Chondrocyte (in vitro differentiated cells): ENCODE data around the gene AK2. TPM values are rescaled to one million over a fixed set of nuclear protein-coding genes. Genes with fewer than 3 reads are reported as not detected.
"Not testable (repeated sequence)": the region's sequence is repeated elsewhere in the genome, so short reads cannot be mapped to it uniquely, and the experiment has no call there.

Source experiments
- DNase-seq: peaks from one replicate; pipeline ENCODE4 v3.0.0; 2021; ENCODE audit warnings: mixed read lengths, low spot score
- H3K27ac Mint-ChIP-seq: one replicate; pipeline ENCODE4 v1.8.0; 2021; ENCODE audit warnings: mild to moderate bottlenecking, moderate library complexity, mixed read lengths; ENCODE audit not compliant: unreplicated experiment
- H3K27me3 Mint-ChIP-seq: 2 replicates; pipeline ENCODE4 v1.8.0; 2021; ENCODE audit warnings: low read depth, mixed read lengths
- H3K36me3 Mint-ChIP-seq: 2 replicates; pipeline ENCODE4 v1.8.0; 2021; ENCODE audit warnings: low read depth, mixed read lengths
- H3K4me1 Mint-ChIP-seq: 2 replicates; pipeline ENCODE4 v1.8.0; 2021; ENCODE audit warnings: low read depth, mild to moderate bottlenecking, mixed read lengths
- H3K4me3 Mint-ChIP-seq: one replicate; pipeline ENCODE4 v1.8.0; 2021; ENCODE audit warnings: mild to moderate bottlenecking, moderate library complexity, mixed read lengths; ENCODE audit not compliant: unreplicated experiment
- H3K9me3 Mint-ChIP-seq: 2 replicates; pipeline ENCODE4 v1.8.0; 2021; ENCODE audit warnings: low read depth, mixed read lengths
- CTCF ChIP-seq: fragments of 200-600 bp; sonication (generic); IDR thresholded peaks from 2 replicates; pipeline ENCODE4 v1.5.0; 2021; ENCODE audit warnings: antibody characterized with exemption, mild to moderate bottlenecking, moderate library complexity
- total RNA-seq: library from RNA; stranded (reverse); gene quantifications from 3 replicates; pipeline ENCODE4 v1.2.1, GENCODE V29; 2021

The AK2 gene
- total RNA-seq, 1 donor from 2014 or later, result 94.9 TPM

GRCh38 chr1:33072707-33073106 lies 36.0 kb upstream of the AK2 start:
- DNase-seq, result no peak
- H3K4me3 Mint-ChIP-seq, result no peak overlapping the region

GRCh38 chr1:33070628-33071027 lies 33.9 kb upstream of the AK2 start:
- Mint-ChIP-seq H3K4me3 (no peak overlapping the region), H3K4me1 (peaks cover 10% of the 10 kb centered on the region), H3K27ac (no peak overlapping the region), H3K36me3 (no peaks in the 10 kb centered on the region), H3K9me3 (peaks cover 19% of the 10 kb centered on the region), H3K27me3 (no peaks in the 10 kb centered on the region)
- no peak for TF ChIP-seq CTCF
- no peak for DNase-seq

More at GRCh38 chr1:33072707-33073106, 36.0 kb upstream of the AK2 start:
- Mint-ChIP-seq H3K27ac (no peak overlapping the region), H3K36me3 (no peaks in the 10 kb centered on the region), H3K4me1 (peaks cover 7% of the 10 kb centered on the region), H3K9me3 (peaks cover under 1% of the 10 kb centered on the region), H3K27me3 (no peaks in the 10 kb centered on the region)
- no peak for TF ChIP-seq CTCF

GRCh38 chr1:33068108-33068507 lies 31.4 kb upstream of the AK2 start:
- H3K4me1 Mint-ChIP-seq, H3K36me3 Mint-ChIP-seq, H3K4me3 Mint-ChIP-seq, H3K27me3 Mint-ChIP-seq, DNase-seq, H3K27ac Mint-ChIP-seq: not testable (repeated sequence)
- peaks cover 42% of the 10 kb centered on the region for H3K9me3 Mint-ChIP-seq

GRCh38 chr1:33066477-33066876 lies 29.8 kb upstream of the AK2 start:
- not testable (repeated sequence) for H3K27ac Mint-ChIP-seq, H3K4me3 Mint-ChIP-seq, DNase-seq, H3K27me3 Mint-ChIP-seq
- Mint-ChIP-seq H3K4me1 (peaks cover 15% of the 10 kb centered on the region), H3K9me3 (peaks cover 51% of the 10 kb centered on the region), H3K36me3 (peaks cover 16% of the 10 kb centered on the region)

- no peak for TF ChIP-seq CTCF
- DNase-seq, result no peak
- Mint-ChIP-seq H3K9me3 (peaks cover 51% of the 10 kb centered on the region), H3K27ac (no peak overlapping the region), H3K4me1 (peaks cover 27% of the 10 kb centered on the region), H3K27me3 (no peaks in the 10 kb centered on the region), H3K4me3 (no peak overlapping the region), H3K36me3 (peaks cover 16% of the 10 kb centered on the region)
These were observed 28.6 kb upstream of the AK2 start for GRCh38 chr1:33065301-33065700.

GRCh38 chr1:33064284-33064683 lies 27.6 kb upstream of the AK2 start:
- H3K27me3 Mint-ChIP-seq, H3K27ac Mint-ChIP-seq, DNase-seq, H3K4me3 Mint-ChIP-seq: not testable (repeated sequence)
- Mint-ChIP-seq H3K9me3 (peaks cover 51% of the 10 kb centered on the region), H3K36me3 (peaks cover 16% of the 10 kb centered on the region), H3K4me1 (peaks cover 35% of the 10 kb centered on the region)

GRCh38 chr1:33061834-33062233 lies 25.2 kb upstream of the AK2 start:
- TF ChIP-seq CTCF, result no peak
- Mint-ChIP-seq H3K9me3 (peaks cover 43% of the 10 kb centered on the region), H3K27me3 (no peaks in the 10 kb centered on the region), H3K27ac (no peak overlapping the region), H3K36me3 (peaks cover 16% of the 10 kb centered on the region), H3K4me1 (peaks cover 26% of the 10 kb centered on the region), H3K4me3 (no peak overlapping the region)
- DNase-seq, result no peak
